HepG2 (cell line): ENCODE data around the gene NDUFB10. TPM values are rescaled to one million over a fixed set of nuclear protein-coding genes. Genes with fewer than 3 reads are reported as not detected.

Experiments
- ATAC-seq: fragments of 200-7000 bp; cut with Tn5 transposase; 3 replicates; pipeline ENCODE4 v1.9.1; 2020; ENCODE audit warnings: mild to moderate bottlenecking, moderate library complexity
- BruUV-seq: library from RNA; stranded (reverse); fragments of 400-500 nt; replicated peaks from 2 replicates; lab custom pipeline; 2021; lab: Mats Ljungman, UMichigan
- CTCF ChIA-PET: fragments of 300-600 bp; formaldehyde crosslinking; extraction: SDS; loops from one replicate; lab custom pipeline; 2021; ENCODE audit warnings: low total read pairs, inconsistent platforms, low intra/inter-chr PET ratio; lab: Yijun Ruan, JAX
- POLR2A ChIA-PET: fragments of 350-600 bp; sonication (Branson Sonifier 250); formaldehyde crosslinking; loops from one replicate; lab custom pipeline; 2020; ENCODE audit warnings: antibody characterized with exemption, inconsistent platforms; lab: Yijun Ruan, JAX
- DNase-seq: peaks from one replicate; pipeline ENCODE4 v3.0.0-alpha.2; 2015; ENCODE audit warnings: low spot score
- FAIRE-seq: peaks from 3 replicates; lab custom pipeline; 2011; peaks lifted over from hg19 to GRCh38; lab: Jason Lieb, UNC
- H2AFZ ChIP-seq: one replicate; pipeline ENCODE4 v1.6.1; 2011; ENCODE audit warnings: low read length, inconsistent platforms
- H3K27ac ChIP-seq: fragments of 300-600 bp; 3 replicates; pipeline ENCODE4 v1.8.0; 2011; ENCODE audit warnings: mixed run types, mild to moderate bottlenecking, mixed read lengths, low read length, inconsistent platforms; ENCODE audit not compliant: insufficient read depth; ENCODE audit errors: extremely low read length
- H3K27me3 ChIP-seq, 2 experiments: fragments of 200-600 bp in 1 of 2; 2 replicates in 1 of 2; 3 replicates in 1 of 2; pipeline versions ENCODE4 v1.6.0 to v1.8.0; 2011; ENCODE audit warnings: low read length in 2 of 2, mild to moderate bottlenecking in 2 of 2, moderate library complexity in 2 of 2, inconsistent platforms in 1 of 2; ENCODE audit not compliant: insufficient read depth in 2 of 2, control insufficient read depth in 1 of 2
- H3K36me3 ChIP-seq, 2 experiments: fragments of 200-600 bp in 1 of 2; replicated peaks in 1 of 2; 2 replicates in 1 of 2; 3 replicates in 1 of 2; pipeline versions ENCODE4 v1.5.1 to v1.8.0; 2011; ENCODE audit warnings: low read length in 2 of 2, inconsistent platforms in 1 of 2; ENCODE audit not compliant: insufficient read depth in 2 of 2, control insufficient read depth in 1 of 2
- H3K4me1 ChIP-seq: 2 replicates; pipeline ENCODE4 v1.5.1; 2012; ENCODE audit warnings: low read length, inconsistent platforms; ENCODE audit not compliant: insufficient read depth
- H3K4me2 ChIP-seq: 2 replicates; pipeline ENCODE4 v1.6.0; 2011; ENCODE audit warnings: low read depth, low read length, inconsistent platforms
- H3K4me3 ChIP-seq, 3 experiments: fragments of 200-600 bp in 1 of 3; sonication (generic), shearing (Covaris generic) in 1 of 3; replicated peaks in 1 of 3; 2 replicates each; pipeline ENCODE4 v1.5.1; 2011 to 2016; ENCODE audit warnings: low read length in 3 of 3, inconsistent platforms in 2 of 3, low read depth in 2 of 3, mild to moderate bottlenecking in 2 of 3, control low read depth in 1 of 3, mixed read lengths in 1 of 3; ENCODE audit not compliant: insufficient read depth in 1 of 3
- H3K79me2 ChIP-seq: one replicate; pipeline ENCODE4 v1.6.1; 2011; ENCODE audit warnings: low read length, inconsistent platforms; ENCODE audit not compliant: insufficient read depth
- H3K9ac ChIP-seq: 2 replicates; pipeline ENCODE4 v1.6.0; 2011; ENCODE audit warnings: mild to moderate bottlenecking, low read depth, low read length, inconsistent platforms; ENCODE audit not compliant: insufficient read depth
- H3K9me3 ChIP-seq: 2 replicates; pipeline ENCODE4 v1.5.1; 2012; ENCODE audit warnings: mild to moderate bottlenecking, low read length
- H4K20me1 ChIP-seq: 2 replicates; pipeline ENCODE4 v1.6.0; 2011; ENCODE audit warnings: inconsistent platforms, mild to moderate bottlenecking, low read length, moderate library complexity; ENCODE audit not compliant: insufficient read depth
- CENPX ChIP-seq: sonication (generic); formaldehyde crosslinking; IDR thresholded peaks from 2 replicates; pipeline ENCODE4 v1.9.0; 2021; ENCODE audit warnings: mild to moderate bottlenecking, missing genetic modification reagents, moderate library complexity
- CHCHD3 ChIP-seq: sonication (generic); formaldehyde crosslinking; IDR thresholded peaks from 2 replicates; pipeline ENCODE4 v1.8.0; 2022; ENCODE audit warnings: mild to moderate bottlenecking, missing genetic modification reagents, moderate library complexity
- JARID2 ChIP-seq: sonication (generic); formaldehyde crosslinking; IDR thresholded peaks from 2 replicates; pipeline ENCODE4 v1.8.1; 2023; ENCODE audit warnings: missing genetic modification reagents, inconsistent platforms; ENCODE audit not compliant: insufficient replicate concordance
- KLF9 ChIP-seq: IDR thresholded peaks from 2 replicates; pipeline ENCODE4 v1.6.1; 2016; ENCODE audit warnings: low read depth
- RBAK ChIP-seq: sonication (generic); formaldehyde crosslinking; IDR thresholded peaks from 2 replicates; pipeline ENCODE4 v1.5.1; 2020; ENCODE audit warnings: mild to moderate bottlenecking, missing genetic modification reagents
- SALL1 ChIP-seq: sonication (generic); formaldehyde crosslinking; IDR thresholded peaks from 2 replicates; pipeline ENCODE4 v1.8.0; 2022; ENCODE audit warnings: mild to moderate bottlenecking, missing genetic modification reagents
- SP1 ChIP-seq, 2 experiments: fragments of 450-650 bp in 1 of 2; sonication (generic) in 1 of 2; formaldehyde crosslinking in 1 of 2; IDR thresholded peaks; 2 replicates each; pipeline versions ENCODE4 v1.4.0 to v1.6.1; 2016 to 2020; ENCODE audit warnings: missing genetic modification reagents in 1 of 2
- ZHX1 ChIP-seq: sonication (generic); formaldehyde crosslinking; IDR thresholded peaks from 2 replicates; pipeline ENCODE4 v1.8.1; 2022; ENCODE audit warnings: low read depth, mild to moderate bottlenecking, missing genetic modification reagents
- ZNF205 ChIP-seq: IDR thresholded peaks from 2 replicates; pipeline ENCODE4 v1.6.1; 2018; ENCODE audit warnings: missing biosample characterization, missing genetic modification reagents
- ZNF460 ChIP-seq: sonication (generic); formaldehyde crosslinking; IDR thresholded peaks from 2 replicates; pipeline ENCODE4 v1.5.1; 2020; ENCODE audit warnings: missing genetic modification reagents, mild to moderate bottlenecking, borderline replicate concordance
- ZNF737 ChIP-seq: sonication (generic); formaldehyde crosslinking; IDR thresholded peaks from 2 replicates; pipeline ENCODE4 v1.5.0; 2020; ENCODE audit warnings: missing genetic modification reagents, mild to moderate bottlenecking, borderline replicate concordance
- ZNF781 ChIP-seq: sonication (generic); formaldehyde crosslinking; IDR thresholded peaks from 2 replicates; pipeline ENCODE4 v1.5.1; 2020; ENCODE audit warnings: borderline replicate concordance, mild to moderate bottlenecking, missing genetic modification reagents; ENCODE audit errors: not compliant biosample characterization
- WGBS: methylation state at CpG from one replicate; pipeline ENCODE4 v1.1.6; 2017; ENCODE audit warnings: low lambda C conversion rate; 5-methylcytosine and 5-hydroxymethylcytosine counted together
- in situ Hi-C: cut with HindIII; loops from 2 replicates; pipeline ENCODE4 v1.10.0; 2017; ENCODE audit warnings: low pct_unique_long_range_greater_than_20kb; ENCODE audit not compliant: extremely low pct_ligation_motif_present
- intact Hi-C: fragments of 100-400 bp; cut with micrococcal nuclease; formaldehyde crosslinking; loops from one replicate; pipeline ENCODE4 v1.10.0; 2022; ENCODE audit not compliant: unreplicated experiment
- polyA plus RNA-seq, 8 experiments: library from polyadenylated mRNA; depleted of rRNA in 3 of 8; stranded (reverse) in 7 of 8; unstranded in 1 of 8; fragments of >200 nt; fragmentation: Illumina TruSeq in 4 of 8; extraction: Trizol in 4 of 8; gene quantifications; 2 replicates each; pipeline versions ENCODE4 v1.2.1 to v1.2.3, GENCODE V29; 2011 to 2016; ENCODE audit warnings: low read depth in 4 of 8, missing spikeins in 1 of 8, mixed read lengths in 1 of 8; ENCODE audit not compliant: insufficient read depth in 1 of 8
- total RNA-seq, 5 experiments: library from RNA; depleted of rRNA; stranded (reverse); fragments of >200 nt; fragmentation: Illumina TruSeq; extraction: Trizol; gene quantifications; 2 replicates each; pipeline ENCODE4 v1.2.3, GENCODE V29; 2016; ENCODE audit warnings: low read depth in 1 of 5
- TF ChIP-seq, protein P1 (sequence below): sonication (generic); formaldehyde crosslinking; IDR thresholded peaks from 2 replicates; pipeline ENCODE4 v1.4.0; 2020; ENCODE audit warnings: missing genetic modification reagents
- TF ChIP-seq, protein P2 (sequence below): fragments of 450-650 bp; IDR thresholded peaks from 2 replicates; pipeline ENCODE4 v1.6.1; 2016

Gene NDUFB10
- total and polyA plus RNA-seq, 2 of the 13 experiments (the other 11 are each of a cell fraction or from before 2014, with no cell fraction given) = 68.6 to 157 TPM

GRCh38 chr16:2003827-2004641, 44.7 kb downstream of the NDUFB10 start:
- WGBS = 0% methylated on average over 1 of the region's 36 CpGs
- Histone ChIP-seq H3K4me3 (peak overlapping the region in 1 of 3 experiments; percentile 17; a peak in 1 of 6 replicates), H3K27me3 (no peaks in the 10 kb centered on the region), H4K20me1 (peaks cover 18% of the 10 kb centered on the region; the same call in 1 of the 2 replicates), H3K4me2 (peak overlapping the region; percentile 42), H3K9me3 (no peaks in the 10 kb centered on the region), H3K36me3 (peaks cover 24 to 44% of the 10 kb centered on the region in 2 experiments), H2AFZ (no peak overlapping the region), H3K9ac (no peak overlapping the region), H3K79me2 (peaks cover 42% of the 10 kb centered on the region), H3K4me1 (peaks cover 42% of the 10 kb centered on the region), H3K27ac (peak overlapping the region; percentile 1)
- no TSS peak for BruUV-seq
- intact Hi-C loops (no loop called here), in situ Hi-C loops (no loop called here)
- FAIRE-seq = peak; percentile 92
- ATAC-seq = peak; percentile 89
- ChIA-PET POLR2A (interaction anchor here (0.8 to 2.8 kb wide), 15 partner anchors 10 to 151 kb away, joined by 3 to 27 read pairs (median 5); partner anchors contain the start of genes GFER, NOXO1, NPW and NTHL1), CTCF (interaction anchor here (0.7 to 1.8 kb wide), 5 partner anchors 14 to 141 kb away, joined by 3 to 10 read pairs (median 5); partner anchors contain the start of genes GFER and SYNGR3)
- DNase-seq = peak; percentile 92
- TF ChIP-seq ZNF737 (no peak), SALL1 (CRISPR knock-in tag) (peak; percentile 73), JARID2 (CRISPR knock-in tag) (no peak), ZNF205 (CRISPR knock-in tag) (0 out of 2 replicates have a peak, but pooled peaks have one; percentile 51), SP1 (IDR thresholded peaks at IDR 0.05) (no peak), SP1 (CRISPR knock-in tag; IDR thresholded peaks at IDR 0.05) (peak; percentile 90), ZNF460 (CRISPR knock-in tag) (no peak), RBAK (no peak), ZNF781 (CRISPR knock-in tag) (no peak), ZHX1 (CRISPR knock-in tag) (0 out of 2 replicates have a peak, but pooled peaks have one; percentile 21), CHCHD3 (no peak), KLF9 (peak; percentile 92; the same call in 1 of the 2 replicates), CENPX (CRISPR knock-in tag) (no peak)
- TF ChIP-seq, protein P1, sequence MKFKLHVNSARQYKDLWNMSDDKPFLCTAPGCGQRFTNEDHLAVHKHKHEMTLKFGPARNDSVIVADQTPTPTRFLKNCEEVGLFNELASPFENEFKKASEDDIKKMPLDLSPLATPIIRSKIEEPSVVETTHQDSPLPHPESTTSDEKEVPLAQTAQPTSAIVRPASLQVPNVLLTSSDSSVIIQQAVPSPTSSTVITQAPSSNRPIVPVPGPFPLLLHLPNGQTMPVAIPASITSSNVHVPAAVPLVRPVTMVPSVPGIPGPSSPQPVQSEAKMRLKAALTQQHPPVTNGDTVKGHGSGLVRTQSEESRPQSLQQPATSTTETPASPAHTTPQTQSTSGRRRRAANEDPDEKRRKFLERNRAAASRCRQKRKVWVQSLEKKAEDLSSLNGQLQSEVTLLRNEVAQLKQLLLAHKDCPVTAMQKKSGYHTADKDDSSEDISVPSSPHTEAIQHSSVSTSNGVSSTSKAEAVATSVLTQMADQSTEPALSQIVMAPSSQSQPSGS (CRISPR knock-in tag) = peak; percentile 34; the same call in 1 of the 2 replicates
- TF ChIP-seq, protein P2, sequence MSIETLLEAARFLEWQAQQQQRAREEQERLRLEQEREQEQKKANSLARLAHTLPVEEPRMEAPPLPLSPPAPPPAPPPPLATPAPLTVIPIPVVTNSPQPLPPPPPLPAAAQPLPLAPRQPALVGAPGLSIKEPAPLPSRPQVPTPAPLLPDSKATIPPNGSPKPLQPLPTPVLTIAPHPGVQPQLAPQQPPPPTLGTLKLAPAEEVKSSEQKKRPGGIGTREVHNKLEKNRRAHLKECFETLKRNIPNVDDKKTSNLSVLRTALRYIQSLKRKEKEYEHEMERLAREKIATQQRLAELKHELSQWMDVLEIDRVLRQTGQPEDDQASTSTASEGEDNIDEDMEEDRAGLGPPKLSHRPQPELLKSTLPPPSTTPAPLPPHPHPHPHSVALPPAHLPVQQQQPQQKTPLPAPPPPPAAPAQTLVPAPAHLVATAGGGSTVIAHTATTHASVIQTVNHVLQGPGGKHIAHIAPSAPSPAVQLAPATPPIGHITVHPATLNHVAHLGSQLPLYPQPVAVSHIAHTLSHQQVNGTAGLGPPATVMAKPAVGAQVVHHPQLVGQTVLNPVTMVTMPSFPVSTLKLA = 0 out of 2 replicates have a peak, but pooled peaks have one; percentile 17
